ENCODE results near the gene ATP2B2.

Gene ATP2B2

DNA sequence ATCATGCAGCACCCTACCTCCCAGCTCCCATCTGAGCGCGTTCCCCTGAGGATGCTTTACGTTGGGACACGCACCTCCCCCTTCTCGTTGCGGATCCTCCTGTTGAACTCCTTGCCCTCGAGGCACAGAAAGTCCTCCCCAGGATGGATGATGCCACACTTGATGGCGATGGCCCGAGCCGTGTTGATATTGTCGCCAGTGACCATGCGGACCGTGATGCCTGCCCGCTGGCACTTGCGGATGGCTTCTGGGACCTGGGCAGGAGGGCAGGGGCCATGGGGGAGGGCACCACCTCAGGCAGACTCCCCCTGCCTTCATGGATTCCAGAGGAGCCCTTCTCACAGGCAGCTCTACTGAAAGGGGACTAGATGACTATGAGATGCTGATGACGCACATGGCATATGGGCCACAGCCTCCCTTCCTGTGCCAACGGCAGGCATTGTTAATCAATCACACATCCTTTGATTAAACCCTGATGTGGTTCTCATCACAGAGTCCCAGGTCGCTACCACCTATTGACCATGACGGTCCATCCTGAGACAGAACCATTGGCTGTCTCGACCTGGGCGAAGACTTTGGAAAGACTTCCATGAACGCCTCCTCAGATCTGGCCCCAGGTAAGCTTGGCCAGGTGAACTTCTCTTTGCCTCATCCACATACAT lies 154.9 kb downstream of the ATP2B2 start:
- TF ChIP-seq JUND (IDR thresholded peaks at IDR 0.05; ENCODE audit: low read depth), result no peak
- in situ Hi-C loops (cut with HindIII; ENCODE audit: low pct_unique_long_range_greater_than_20kb, low sequenced_read_pairs), result no loop called here
- DNase-seq (ENCODE audit: low read depth in 1 of 2, low spot score in 1 of 2), result no peak

GRCh38 chr3:10349801-10350200 lies 155.6 kb downstream of the ATP2B2 start:
- no peak for TF ChIP-seq JUND (IDR thresholded peaks at IDR 0.05; ENCODE audit: low read depth)
- in situ Hi-C loops (cut with HindIII; ENCODE audit: low pct_unique_long_range_greater_than_20kb, low sequenced_read_pairs), result no loop called here
- DNase-seq (ENCODE audit: low read depth in 1 of 2, low spot score in 1 of 2), result no peak

DNA sequence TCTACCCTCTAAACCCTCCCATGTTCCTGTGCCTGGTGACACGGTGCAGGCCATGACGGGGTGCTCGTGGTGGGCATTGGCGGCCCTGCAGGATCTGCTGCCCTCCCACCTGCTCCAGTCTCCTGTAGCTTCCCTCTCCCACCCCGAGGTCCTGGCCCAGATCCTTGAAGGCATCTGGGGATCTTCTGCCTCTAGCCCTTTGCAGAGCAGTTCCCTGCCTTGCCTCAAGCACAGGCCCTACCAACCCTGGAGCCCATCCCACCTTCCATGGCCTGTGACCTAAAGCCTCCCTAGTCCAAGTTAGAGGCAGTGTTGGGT lies 157.0 kb downstream of the ATP2B2 start:
- TF ChIP-seq JUND (IDR thresholded peaks at IDR 0.05; ENCODE audit: low read depth), result no peak
- DNase-seq (ENCODE audit: low read depth in 1 of 2, low spot score in 1 of 2), result no peak
- in situ Hi-C loops (cut with HindIII; ENCODE audit: low pct_unique_long_range_greater_than_20kb, low sequenced_read_pairs), result no loop called here

GRCh38 chr3:10347648-10348403 lies 157.6 kb downstream of the ATP2B2 start:
- no peak for TF ChIP-seq JUND (IDR thresholded peaks at IDR 0.05; ENCODE audit: low read depth)
- DNase-seq (ENCODE audit: low read depth in 1 of 2, low spot score in 1 of 2), result no peak
- in situ Hi-C loops (cut with HindIII; ENCODE audit: low pct_unique_long_range_greater_than_20kb, low sequenced_read_pairs), result no loop called here

GRCh38 chr3:10345911-10346310 lies 159.5 kb downstream of the ATP2B2 start:
- no peak for DNase-seq (ENCODE audit: low read depth in 1 of 2, low spot score in 1 of 2)
- in situ Hi-C loops (cut with HindIII; ENCODE audit: low pct_unique_long_range_greater_than_20kb, low sequenced_read_pairs), result no loop called here
- TF ChIP-seq JUND (IDR thresholded peaks at IDR 0.05; ENCODE audit: low read depth), result no peak

DNA sequence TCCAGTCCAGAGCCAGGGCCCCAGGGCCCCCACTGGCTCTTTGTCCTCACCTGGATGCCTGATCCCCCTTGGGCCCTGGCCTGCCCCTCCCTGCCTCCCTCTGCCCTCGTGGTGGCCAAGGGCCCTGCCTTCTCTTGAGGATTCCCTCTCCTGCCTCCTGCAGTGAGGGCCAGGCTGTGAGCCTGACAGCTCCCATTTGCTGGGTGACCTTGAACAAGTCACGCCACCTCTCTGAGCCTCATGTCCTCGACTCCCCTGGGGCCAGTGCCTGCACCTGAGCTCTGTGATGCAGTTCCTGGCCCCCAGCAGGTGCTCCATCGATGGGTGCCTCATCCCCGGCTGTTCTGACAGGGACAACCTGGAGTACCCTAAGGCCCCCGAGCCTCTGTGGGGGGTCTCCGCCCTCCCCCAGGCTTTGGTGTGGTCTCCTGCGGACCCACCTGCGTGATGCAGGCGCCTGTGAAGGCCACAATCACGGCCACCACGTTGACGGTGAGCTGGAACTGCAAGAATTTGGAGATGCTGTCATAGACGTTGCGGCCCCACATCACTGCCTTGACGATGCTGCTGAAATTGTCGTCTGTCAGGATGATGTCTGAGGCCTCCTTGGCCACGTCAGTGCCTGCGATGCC lies 160.3 kb downstream of the ATP2B2 start:
- no peak for TF ChIP-seq JUND (IDR thresholded peaks at IDR 0.05; ENCODE audit: low read depth)
- no peak for DNase-seq (ENCODE audit: low read depth in 1 of 2, low spot score in 1 of 2)
- in situ Hi-C loops (cut with HindIII; ENCODE audit: low pct_unique_long_range_greater_than_20kb, low sequenced_read_pairs), result no loop called here

DNA sequence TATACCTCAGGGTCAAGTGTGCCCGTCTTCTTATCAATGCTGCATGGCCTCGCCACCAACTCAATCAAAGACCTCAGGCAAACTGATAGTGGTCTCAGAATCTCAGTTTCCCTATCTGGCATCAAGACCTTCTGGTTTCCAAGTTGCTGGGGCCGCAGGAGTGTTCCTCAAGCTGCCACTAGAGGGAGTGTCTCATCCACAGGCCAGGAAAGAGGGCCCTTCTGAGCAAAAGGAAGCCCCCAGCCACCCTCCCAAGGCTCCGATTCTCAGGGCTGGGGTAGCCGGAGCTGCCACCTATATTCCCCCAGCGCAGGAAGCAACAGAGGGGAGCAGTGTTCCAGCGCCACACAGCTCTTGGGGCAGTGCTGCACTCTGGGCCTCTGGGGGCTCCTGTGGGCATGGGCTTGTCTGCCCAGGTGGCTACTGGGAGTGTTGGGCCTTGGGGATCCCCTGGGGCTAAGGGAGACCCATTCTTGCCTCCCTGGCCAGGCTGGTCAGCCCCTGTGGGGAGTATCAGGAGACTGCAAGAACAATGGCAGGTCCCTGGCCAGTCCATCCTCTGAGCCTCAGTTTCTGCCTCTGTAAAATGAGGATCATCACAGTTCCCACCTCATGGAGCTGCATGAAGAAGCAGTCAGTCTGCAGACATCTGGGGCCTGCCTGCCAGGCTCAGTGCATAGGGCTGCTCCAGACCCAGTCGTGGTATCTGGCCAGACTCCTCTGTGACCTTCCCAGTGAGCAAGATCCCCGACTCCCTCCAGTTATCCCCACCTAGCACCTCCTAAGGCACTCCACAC lies 161.0 kb downstream of the ATP2B2 start:
- in situ Hi-C loops (cut with HindIII; ENCODE audit: low pct_unique_long_range_greater_than_20kb, low sequenced_read_pairs), result no loop called here
- no peak for TF ChIP-seq JUND (IDR thresholded peaks at IDR 0.05; ENCODE audit: low read depth)
- DNase-seq (ENCODE audit: low read depth in 1 of 2, low spot score in 1 of 2), result peak; percentile 50 to 77

DNA sequence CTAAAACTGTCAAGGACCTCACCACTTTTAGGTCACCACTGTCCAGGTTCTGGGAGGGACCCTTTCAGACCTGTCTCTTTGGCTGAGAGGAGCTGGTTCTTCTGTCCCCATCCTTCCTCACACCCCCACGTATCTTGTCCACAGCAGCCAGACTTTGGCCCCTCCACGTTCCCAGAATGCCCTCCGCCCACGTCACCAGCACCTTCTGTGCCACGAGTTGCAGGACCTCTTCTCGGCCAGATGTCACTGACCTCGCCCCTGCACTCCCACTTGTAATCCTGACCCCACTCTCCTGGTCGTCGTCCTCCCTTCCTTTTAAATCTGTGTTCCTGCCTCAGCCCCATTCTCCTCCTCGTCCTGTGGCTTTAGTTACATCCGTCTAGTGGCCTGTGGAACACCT lies 161.9 kb downstream of the ATP2B2 start:
- in situ Hi-C loops (cut with HindIII; ENCODE audit: low pct_unique_long_range_greater_than_20kb, low sequenced_read_pairs), result no loop called here
- DNase-seq (ENCODE audit: low read depth in 1 of 2, low spot score in 1 of 2), result no peak
- TF ChIP-seq JUND (IDR thresholded peaks at IDR 0.05; ENCODE audit: low read depth), result no peak

DNA sequence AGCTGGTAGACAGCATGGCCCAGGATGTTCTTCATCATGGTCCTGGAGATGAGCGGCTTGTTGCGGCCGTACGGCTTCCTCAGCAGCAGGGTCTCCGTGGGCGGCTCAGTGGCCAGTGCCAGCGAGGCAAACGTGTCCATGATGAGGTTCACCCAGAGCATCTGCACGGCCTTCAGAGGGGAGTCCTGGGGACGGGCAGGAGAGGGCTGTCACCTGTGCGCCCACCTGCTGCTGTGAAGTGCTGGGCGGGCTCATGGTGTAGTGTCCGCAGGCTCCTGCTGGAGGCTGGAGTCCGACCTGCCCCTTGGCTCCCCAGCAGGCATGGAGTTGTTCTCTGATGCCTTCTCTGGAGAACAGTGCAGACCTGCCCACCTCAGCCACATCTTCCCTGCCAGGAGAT lies 162.6 kb downstream of the ATP2B2 start:
- in situ Hi-C loops (cut with HindIII; ENCODE audit: low pct_unique_long_range_greater_than_20kb, low sequenced_read_pairs), result no loop called here

DNA sequence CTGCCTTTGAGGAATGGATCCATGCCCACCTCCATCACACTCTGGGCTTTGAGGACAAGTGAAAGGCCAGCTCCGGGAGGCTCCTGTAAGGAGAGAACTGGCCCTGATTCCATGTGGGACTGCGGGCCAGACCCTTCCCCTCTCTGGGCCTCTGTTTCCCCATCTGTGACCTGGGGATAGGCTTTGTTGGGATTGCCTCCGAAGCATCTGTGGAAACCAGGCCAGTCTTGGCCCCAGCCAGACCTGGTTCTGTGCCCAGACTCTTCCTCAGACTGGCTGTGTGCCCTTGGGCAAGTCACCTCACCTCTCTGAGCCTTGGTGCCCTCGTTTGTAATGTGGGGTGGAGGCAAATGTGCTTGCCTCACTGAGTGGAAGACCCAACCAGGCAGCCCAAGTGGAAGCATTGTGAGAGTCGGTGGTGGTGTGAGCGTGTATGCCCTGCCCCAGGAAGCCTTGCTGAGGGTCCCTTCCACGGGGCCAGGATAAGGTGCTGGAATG lies 163.4 kb downstream of the ATP2B2 start:
- in situ Hi-C loops (cut with HindIII; ENCODE audit: low pct_unique_long_range_greater_than_20kb, low sequenced_read_pairs), result no loop called here
- no peak for DNase-seq (ENCODE audit: low read depth in 1 of 2, low spot score in 1 of 2)
- no peak for TF ChIP-seq JUND (IDR thresholded peaks at IDR 0.05; ENCODE audit: low read depth)

More for the DNA sequence above, 162.6 kb downstream of the ATP2B2 start:
- no peak for DNase-seq (ENCODE audit: low read depth in 1 of 2, low spot score in 1 of 2)
- TF ChIP-seq JUND (IDR thresholded peaks at IDR 0.05; ENCODE audit: low read depth), result no peak

- no peak for TF ChIP-seq JUND (IDR thresholded peaks at IDR 0.05; ENCODE audit: low read depth)
- DNase-seq (ENCODE audit: low read depth in 1 of 2, low spot score in 1 of 2), result no peak
- in situ Hi-C loops (cut with HindIII; ENCODE audit: low pct_unique_long_range_greater_than_20kb, low sequenced_read_pairs), result no loop called here
Observed at GRCh38 chr3:10340476-10340875, 164.9 kb downstream of the ATP2B2 start.

DNA sequence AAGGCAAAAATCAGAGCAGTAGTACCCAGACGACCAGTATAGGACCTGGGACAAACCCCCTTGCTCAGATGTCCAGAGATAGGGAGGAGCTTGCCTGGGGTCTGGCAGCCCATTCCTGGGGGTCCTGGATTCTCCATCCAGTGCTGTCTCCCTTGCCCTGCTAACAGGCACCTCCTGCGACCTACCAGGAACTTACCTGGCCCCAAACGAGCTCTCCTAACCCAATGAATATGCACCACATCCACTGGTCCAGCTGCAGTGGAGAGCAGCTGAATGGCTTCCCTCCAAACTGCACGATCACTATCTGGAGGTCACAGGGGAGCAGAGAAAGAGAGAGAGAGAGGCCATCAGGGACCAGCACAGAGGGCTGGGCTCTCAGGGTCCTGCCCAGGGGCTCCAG lies 165.3 kb downstream of the ATP2B2 start:
- TF ChIP-seq JUND (IDR thresholded peaks at IDR 0.05; ENCODE audit: low read depth), result no peak
- in situ Hi-C loops (cut with HindIII; ENCODE audit: low pct_unique_long_range_greater_than_20kb, low sequenced_read_pairs), result no loop called here
- DNase-seq (ENCODE audit: low read depth in 1 of 2, low spot score in 1 of 2), result no peak

Data from T47D (cell line).